Parathyroid adenoma (tissue), 2 donors: ENCODE results near the gene OR6C76.
"Not testable (repeated sequence)": the region's sequence is repeated elsewhere in the genome, so short reads cannot be mapped to it uniquely, and the experiment has no call there.

ENCODE experiments used
- H2AFZ ChIP-seq: fragments of 300-600 bp; sonication (generic); one replicate; pipeline ENCODE4 v1.7.0; 2017; ENCODE audit warnings: antibody characterized with exemption, mild to moderate bottlenecking
- H3K27ac ChIP-seq: fragments of 300-600 bp; sonication (generic); one replicate; pipeline ENCODE4 v1.7.0; 2017
- H3K27me3 ChIP-seq: fragments of 300-600 bp; sonication (generic); one replicate; pipeline ENCODE4 v1.7.0; 2017; ENCODE audit warnings: low read length; ENCODE audit not compliant: control insufficient read depth, insufficient read depth
- H3K36me3 ChIP-seq: fragments of 300-600 bp; sonication (generic); one replicate; pipeline ENCODE4 v1.7.0; 2017; ENCODE audit warnings: low read length; ENCODE audit not compliant: control insufficient read depth, insufficient read depth
- H3K4me1 ChIP-seq: fragments of 300-600 bp; sonication (generic); one replicate; pipeline ENCODE4 v1.7.0; 2017; ENCODE audit warnings: control low read depth
- H3K4me2 ChIP-seq: fragments of 300-600 bp; sonication (generic); one replicate; pipeline ENCODE4 v1.7.0; 2017; ENCODE audit warnings: low read length
- H3K4me3 ChIP-seq: fragments of 300-600 bp; sonication (generic); one replicate; pipeline ENCODE4 v1.7.0; 2017; ENCODE audit warnings: low read depth, low read length
- H3K79me2 ChIP-seq: fragments of 300-600 bp; sonication (generic); one replicate; pipeline ENCODE4 v1.7.0; 2017; ENCODE audit warnings: control low read depth
- H3K9ac ChIP-seq: fragments of 300-600 bp; sonication (generic); one replicate; pipeline ENCODE4 v1.7.0; 2017; ENCODE audit warnings: mild to moderate bottlenecking
- H3K9me3 ChIP-seq: fragments of 300-600 bp; sonication (generic); one replicate; pipeline ENCODE4 v1.7.0; 2017; ENCODE audit warnings: low read length; ENCODE audit not compliant: control insufficient read depth
- CTCF ChIP-seq: fragments of 300-600 bp; sonication (generic); IDR thresholded peaks from one replicate; pipeline ENCODE4 v1.7.0; 2017; ENCODE audit warnings: antibody characterized with exemption, mild to moderate bottlenecking
- donor health status: primary hyperparathyroidism.

OR6C76 gene

GRCh38 chr12:55446326-55446725, 20.3 kb downstream of the OR6C76 start:
- H3K27me3 ChIP-seq, result no peaks in the 10 kb centered on the region
- no peak overlapping the region for H2AFZ ChIP-seq
- H3K36me3 ChIP-seq, result no peaks in the 10 kb centered on the region

GRCh38 chr12:55448825-55449224, 22.8 kb downstream of the OR6C76 start:
- Histone ChIP-seq H3K4me2 (no peak overlapping the region), H3K9ac (no peak overlapping the region), H3K27me3 (no peaks in the 10 kb centered on the region), H2AFZ (no peak overlapping the region), H3K4me1 (no peaks in the 10 kb centered on the region), H3K36me3 (no peaks in the 10 kb centered on the region), H3K27ac (no peak overlapping the region), H3K9me3 (no peaks in the 10 kb centered on the region), H3K4me3 (no peak overlapping the region), H3K79me2 (no peaks in the 10 kb centered on the region)
- TF ChIP-seq CTCF, result no peak

More at GRCh38 chr12:55446326-55446725, 20.3 kb downstream of the OR6C76 start:
- no peak overlapping the region for H3K27ac ChIP-seq
- no peaks in the 10 kb centered on the region for H3K9me3 ChIP-seq
- H3K4me3 ChIP-seq, result no peak overlapping the region
- no peaks in the 10 kb centered on the region for H3K79me2 ChIP-seq
- H3K9ac ChIP-seq, result no peak overlapping the region
- H3K4me2 ChIP-seq, result no peak overlapping the region
- H3K4me1 ChIP-seq, result no peaks in the 10 kb centered on the region
- peak; percentile 9 for TF ChIP-seq CTCF

GRCh38 chr12:55464926-55465325, 38.9 kb downstream of the OR6C76 start:
- not testable (repeated sequence) for H3K27me3 ChIP-seq, H3K27ac ChIP-seq, H3K9me3 ChIP-seq, H3K4me2 ChIP-seq, H2AFZ ChIP-seq, H3K79me2 ChIP-seq, H3K4me1 ChIP-seq, H3K36me3 ChIP-seq, H3K4me3 ChIP-seq, H3K9ac ChIP-seq

GRCh38 chr12:55467836-55468235, 41.8 kb downstream of the OR6C76 start:
- no peaks in the 10 kb centered on the region for H3K4me1 ChIP-seq
- H3K9me3 ChIP-seq, result no peaks in the 10 kb centered on the region
- no peaks in the 10 kb centered on the region for H3K27me3 ChIP-seq
- no peak overlapping the region for H3K4me2 ChIP-seq
- no peaks in the 10 kb centered on the region for H3K36me3 ChIP-seq
- H2AFZ ChIP-seq, result no peak overlapping the region
- H3K4me3 ChIP-seq, result no peak overlapping the region
- TF ChIP-seq CTCF, result no peak
- H3K9ac ChIP-seq, result no peak overlapping the region
- H3K27ac ChIP-seq, result no peak overlapping the region
- no peaks in the 10 kb centered on the region for H3K79me2 ChIP-seq

GRCh38 chr12:55469291-55469690, 43.2 kb downstream of the OR6C76 start:
- Histone ChIP-seq H3K9ac (no peak overlapping the region), H3K27ac (no peak overlapping the region), H3K4me2 (no peak overlapping the region), H3K79me2 (no peaks in the 10 kb centered on the region), H3K36me3 (no peaks in the 10 kb centered on the region), H3K9me3 (no peaks in the 10 kb centered on the region), H3K4me1 (no peaks in the 10 kb centered on the region), H3K27me3 (no peaks in the 10 kb centered on the region), H3K4me3 (no peak overlapping the region), H2AFZ (no peak overlapping the region)
- no peak for TF ChIP-seq CTCF
